ENCODE data around the gene CYBC1.

Gene CYBC1

GRCh38 chr17:82392941-82393340 is 57.6 kb downstream of the CYBC1 start:
- Histone ChIP-seq H3K4me3 (ENCODE audit: low read length) (no peak overlapping the region), H3K36me3 (replicated peaks; ENCODE audit: insufficient read depth, low read length) (no peaks in the 10 kb centered on the region), H3K27ac (ENCODE audit: low read length) (no peak overlapping the region), H3K9me3 (replicated peaks; ENCODE audit: insufficient read depth, low read length) (no peaks in the 10 kb centered on the region), H3K27me3 (replicated peaks; ENCODE audit: insufficient read depth, low read length) (no peaks in the 10 kb centered on the region), H3K4me2 (ENCODE audit: low read depth, low read length) (no peak overlapping the region), H4K20me1 (ENCODE audit: insufficient read depth, low read length) (no peaks in the 10 kb centered on the region), H3K4me1 (ENCODE audit: low read length) (no peaks in the 10 kb centered on the region), H3K9ac (ENCODE audit: low read length) (no peak overlapping the region), H3K79me2 (ENCODE audit: low read length) (no peaks in the 10 kb centered on the region), H3K9me2 (replicated peaks; ENCODE audit: insufficient read depth, low read length) (no peaks in the 10 kb centered on the region), H3F3A (ENCODE audit: insufficient read depth, low read length) (no peaks in the 10 kb centered on the region), H2AFZ (ENCODE audit: low read length) (no peak overlapping the region)
- TF ChIP-seq EZH2phosphoT487 (IDR thresholded peaks at IDR 0.05; ENCODE audit: low read length) (no peak), EZH2 (optimal IDR thresholded peaks at IDR 0.05; ENCODE audit: low read depth, low read length) (no peak), CTCF (IDR thresholded peaks at IDR 0.05; ENCODE audit: low read length) (no peak)
- DNase-seq, result no peak

Measured in MM.1S (cell line).